Measurements from ENCODE around the gene ALPL. TPM values are rescaled to one million over a fixed set of nuclear protein-coding genes. Genes with fewer than 3 reads are reported as not detected.
"Not testable (repeated sequence)": the region's sequence is repeated elsewhere in the genome, so short reads cannot be mapped to it uniquely, and the experiment has no call there.

Gene ALPL
- total RNA-seq (2021) (not detected in 2 replicates), Bru-seq, nascent RNA (percentile 4 among the genes with signal in this experiment), BruChase-seq, experiment 1, labeled RNA remaining after a 2-hour chase (not detected), BruChase-seq, experiment 2, labeled RNA remaining after a 6-hour chase (not detected)
- long read RNA-seq, result 0 reads

GRCh38 chr1:21509351-21510112, at the start of gene ALPL:
TSS of gene ALPL (plus strand) at chr1:21509423. CDS start at chr1:21554082, 44,659 bp downstream.
- BruUV-seq (replicated peaks), result no TSS peak
- Histone ChIP-seq H3K27me3 (ENCODE audit: insufficient read depth, low read depth) (no peaks in the 10 kb centered on the region), H3K27ac (no peak within 1 kb of the TSS), H4K20me1 (ENCODE audit: insufficient read depth) (no peaks in the 10 kb centered on the region), H3K79me2 (ENCODE audit: low read depth) (no peaks in the 10 kb centered on the region), H2AFZ (no peak within 1 kb of the TSS), H3K4me1 (replicated peaks; ENCODE audit: insufficient read depth) (no peaks in the 10 kb centered on the region), H3K9me2 (ENCODE audit: insufficient read depth) (no peaks in the 10 kb centered on the region), H3K4me3 (no peak within 1 kb of the TSS), H3K4me2 (no peak within 1 kb of the TSS; the same call in 1 of the 2 replicates), H3K36me3 (ENCODE audit: low read depth) (no peaks in the 10 kb centered on the region), H3K9me3 (ENCODE audit: insufficient read depth, low read depth) (no peaks in the 10 kb centered on the region), H3F3A (ENCODE audit: insufficient read depth, low read depth) (no peaks in the 10 kb centered on the region)
- no peak for DNase-seq
- ChIA-PET POLR2A (ENCODE audit: unreplicated experiment) (no interaction called here), CTCF (interaction anchor here (0.6 to 0.7 kb wide), 3 partner anchors 16 to 465 kb away, joined by 4 to 8 read pairs (median 7); no protein-coding TSS in a partner anchor)
- no peak for TF ChIP-seq CTCF (conservative IDR thresholded peaks at IDR 0.05)
- no peak for TF ChIP-seq EZH2 (IDR thresholded peaks at IDR 0.05; ENCODE audit: low read depth)
- intact Hi-C loops (cut with micrococcal nuclease; ENCODE audit: unreplicated experiment), result loop anchor here (5.0 kb wide), 1 partner anchor 148 kb away; no protein-coding TSS in a partner anchor

GRCh38 chr1:21465127-21465526, 44.1 kb upstream of the ALPL start:
- H3K9me2 ChIP-seq (ENCODE audit: insufficient read depth); CTCF ChIA-PET; H2AFZ ChIP-seq; H3K79me2 ChIP-seq (ENCODE audit: low read depth); H3K27me3 ChIP-seq (ENCODE audit: insufficient read depth, low read depth); H4K20me1 ChIP-seq (ENCODE audit: insufficient read depth); H3F3A ChIP-seq (ENCODE audit: insufficient read depth, low read depth); intact Hi-C loops (cut with micrococcal nuclease; ENCODE audit: unreplicated experiment); H3K4me3 ChIP-seq; BruUV-seq (replicated peaks); POLR2A ChIA-PET (ENCODE audit: unreplicated experiment); H3K9me3 ChIP-seq (ENCODE audit: insufficient read depth, low read depth); H3K36me3 ChIP-seq (ENCODE audit: low read depth): not testable (repeated sequence)
- Histone ChIP-seq H3K4me1 (replicated peaks; ENCODE audit: insufficient read depth) (peaks cover 35% of the 10 kb centered on the region), H3K27ac (0 out of 2 replicates have a peak overlapping the region, but pooled peaks have one; percentile 12), H3K4me2 (0 out of 2 replicates have a peak overlapping the region, but pooled peaks have one; percentile 36)
- DNase-seq, result peak; percentile 39 to 77

- H2AFZ ChIP-seq; H4K20me1 ChIP-seq (ENCODE audit: insufficient read depth); H3K9me2 ChIP-seq (ENCODE audit: insufficient read depth); H3K36me3 ChIP-seq (ENCODE audit: low read depth); CTCF ChIA-PET; BruUV-seq (replicated peaks); POLR2A ChIA-PET (ENCODE audit: unreplicated experiment); intact Hi-C loops (cut with micrococcal nuclease; ENCODE audit: unreplicated experiment); H3K4me3 ChIP-seq; H3K9me3 ChIP-seq (ENCODE audit: insufficient read depth, low read depth); H3K79me2 ChIP-seq (ENCODE audit: low read depth); H3F3A ChIP-seq (ENCODE audit: insufficient read depth, low read depth); H3K27me3 ChIP-seq (ENCODE audit: insufficient read depth, low read depth): not testable (repeated sequence)
- H3K4me2 ChIP-seq, result peak overlapping the region; percentile 46; the same call in 1 of the 2 replicates
- H3K4me1 ChIP-seq (replicated peaks; ENCODE audit: insufficient read depth), result peaks cover 35% of the 10 kb centered on the region
- DNase-seq, result peak; percentile 28 to 79
- H3K27ac ChIP-seq, result peak overlapping the region; percentile 34; the same call in 1 of the 2 replicates
Observed at GRCh38 chr1:21467946-21468345, 41.3 kb upstream of the ALPL start.

GRCh38 chr1:21468599-21468998, 40.6 kb upstream of the ALPL start:
- H4K20me1 ChIP-seq (ENCODE audit: insufficient read depth), result no peaks in the 10 kb centered on the region
- no peak overlapping the region for H2AFZ ChIP-seq
- ChIA-PET POLR2A (ENCODE audit: unreplicated experiment) (no interaction called here), CTCF (no interaction called here)
- TF ChIP-seq CTCF (conservative IDR thresholded peaks at IDR 0.05), result peak; percentile 38; the same call in 1 of the 2 replicates
- TF ChIP-seq EZH2 (IDR thresholded peaks at IDR 0.05; ENCODE audit: low read depth), result no peak
- H3K4me2 ChIP-seq, result peak overlapping the region; percentile 46; the same call in 1 of the 2 replicates
- intact Hi-C loops (cut with micrococcal nuclease; ENCODE audit: unreplicated experiment), result no loop called here
- H3K4me3 ChIP-seq, result no peak overlapping the region
- H3K9me2 ChIP-seq (ENCODE audit: insufficient read depth), result no peaks in the 10 kb centered on the region
- H3K36me3 ChIP-seq (ENCODE audit: low read depth), result no peaks in the 10 kb centered on the region
- H3K79me2 ChIP-seq (ENCODE audit: low read depth), result no peaks in the 10 kb centered on the region
- H3F3A ChIP-seq (ENCODE audit: insufficient read depth, low read depth), result peaks cover 10% of the 10 kb centered on the region; the same call in 1 of the 2 replicates
- H3K4me1 ChIP-seq (replicated peaks; ENCODE audit: insufficient read depth), result peaks cover 35% of the 10 kb centered on the region
- no peak for DNase-seq
- BruUV-seq (replicated peaks), result no TSS peak
- no peaks in the 10 kb centered on the region for H3K9me3 ChIP-seq (ENCODE audit: insufficient read depth, low read depth)
- H3K27me3 ChIP-seq (ENCODE audit: insufficient read depth, low read depth), result no peaks in the 10 kb centered on the region
- peak overlapping the region; percentile 34; the same call in 1 of the 2 replicates for H3K27ac ChIP-seq
